ENCODE data around the gene SDK2. TPM values are rescaled to one million over a fixed set of nuclear protein-coding genes. Genes with fewer than 3 reads are reported as not detected.
"Not testable (repeated sequence)": the region's sequence is repeated elsewhere in the genome, so short reads cannot be mapped to it uniquely, and the experiment has no call there.

The SDK2 gene
- total RNA-seq, 2 donors from 2014 or later: 1.4 to 1.7 TPM

GRCh38 chr17:73478768-73479424, 165.3 kb downstream of the SDK2 start:
- intact Hi-C loops (cut with DNase I): no loop called here
- DNase-seq (ENCODE audit: low spot score): no peak

GRCh38 chr17:73478334-73478733, 165.9 kb downstream of the SDK2 start:
- intact Hi-C loops (cut with DNase I): no loop called here
- peak; percentile 40 for DNase-seq (ENCODE audit: low spot score)

- intact Hi-C loops (cut with DNase I): no loop called here
- DNase-seq (ENCODE audit: low spot score): no peak
Measured at GRCh38 chr17:73476890-73477350, 167.3 kb downstream of the SDK2 start.

- peak; percentile 90 for DNase-seq (ENCODE audit: low spot score)
- intact Hi-C loops (cut with DNase I): no loop called here
Measured at GRCh38 chr17:73474370-73474988, 169.8 kb downstream of the SDK2 start.

GRCh38 chr17:73472715-73473114, 171.5 kb downstream of the SDK2 start:
- intact Hi-C loops (cut with DNase I); DNase-seq (ENCODE audit: low spot score): not testable (repeated sequence)

GRCh38 chr17:73471924-73472323, 172.3 kb downstream of the SDK2 start:
- intact Hi-C loops (cut with DNase I): no loop called here
- no peak for DNase-seq (ENCODE audit: low spot score)

- intact Hi-C loops (cut with DNase I): no loop called here
- DNase-seq (ENCODE audit: low spot score): no peak
Measured at GRCh38 chr17:73470316-73470826, 173.9 kb downstream of the SDK2 start.

- DNase-seq (ENCODE audit: low spot score): no peak
- intact Hi-C loops (cut with DNase I): no loop called here
Measured at GRCh38 chr17:73469311-73469710, 174.9 kb downstream of the SDK2 start.

GRCh38 chr17:73468221-73468620, 176.0 kb downstream of the SDK2 start:
- intact Hi-C loops (cut with DNase I): no loop called here
- no peak for DNase-seq (ENCODE audit: low spot score)

- no peak for DNase-seq (ENCODE audit: low spot score)
- intact Hi-C loops (cut with DNase I): no loop called here
Measured at GRCh38 chr17:73467651-73468050, 176.6 kb downstream of the SDK2 start.

GRCh38 chr17:73466704-73467433, 177.4 kb downstream of the SDK2 start:
- intact Hi-C loops (cut with DNase I): no loop called here
- no peak for DNase-seq (ENCODE audit: low spot score)

GRCh38 chr17:73465953-73466230, 178.4 kb downstream of the SDK2 start:
- intact Hi-C loops (cut with DNase I): no loop called here
- DNase-seq (ENCODE audit: low spot score): no peak

GRCh38 chr17:73465130-73465952, 178.9 kb downstream of the SDK2 start:
- DNase-seq (ENCODE audit: low spot score): no peak
- intact Hi-C loops (cut with DNase I): no loop called here

GRCh38 chr17:73464447-73464846, 179.8 kb downstream of the SDK2 start:
- intact Hi-C loops (cut with DNase I): no loop called here

GRCh38 chr17:73463821-73464220, 180.4 kb downstream of the SDK2 start:
- DNase-seq (ENCODE audit: low spot score): no peak
- intact Hi-C loops (cut with DNase I): no loop called here

More at GRCh38 chr17:73464447-73464846, 179.8 kb downstream of the SDK2 start:
- DNase-seq (ENCODE audit: low spot score): no peak

- no peak for DNase-seq (ENCODE audit: low spot score)
- intact Hi-C loops (cut with DNase I): no loop called here
Measured at GRCh38 chr17:73462823-73463222, 181.4 kb downstream of the SDK2 start.

- intact Hi-C loops (cut with DNase I): no loop called here
Measured at GRCh38 chr17:73459980-73460379, 184.3 kb downstream of the SDK2 start.

GRCh38 chr17:73455767-73456166, 188.5 kb downstream of the SDK2 start:
- DNase-seq (ENCODE audit: low spot score): no peak
- intact Hi-C loops (cut with DNase I): no loop called here

More at GRCh38 chr17:73459980-73460379, 184.3 kb downstream of the SDK2 start:
- DNase-seq (ENCODE audit: low spot score): no peak

GRCh38 chr17:73455050-73455687, 189.1 kb downstream of the SDK2 start:
- no peak for DNase-seq (ENCODE audit: low spot score)
- intact Hi-C loops (cut with DNase I): no loop called here

Measured in posterior vena cava (tissue), 2 donors.